C4-2B (cell line): ENCODE measurements around the gene GPX4.

Experiments
- CTCF ChIP-seq: fragments of 450-650 bp; conservative IDR thresholded peaks from 2 replicates; pipeline ENCODE4 v1.5.1; 2017; ENCODE audit warnings: mild to moderate bottlenecking
- ZFX ChIP-seq: fragments of 450-650 bp; IDR thresholded peaks from 2 replicates; pipeline ENCODE4 v1.6.1; 2017

- TF ChIP-seq CTCF (no peak), ZFX (no peak)
Measured at GRCh38 chr19:1116726-1117581, 13.2 kb downstream of the GPX4 start.
